ENCODE data around the gene MASP1.

The MASP1 gene

DNA sequence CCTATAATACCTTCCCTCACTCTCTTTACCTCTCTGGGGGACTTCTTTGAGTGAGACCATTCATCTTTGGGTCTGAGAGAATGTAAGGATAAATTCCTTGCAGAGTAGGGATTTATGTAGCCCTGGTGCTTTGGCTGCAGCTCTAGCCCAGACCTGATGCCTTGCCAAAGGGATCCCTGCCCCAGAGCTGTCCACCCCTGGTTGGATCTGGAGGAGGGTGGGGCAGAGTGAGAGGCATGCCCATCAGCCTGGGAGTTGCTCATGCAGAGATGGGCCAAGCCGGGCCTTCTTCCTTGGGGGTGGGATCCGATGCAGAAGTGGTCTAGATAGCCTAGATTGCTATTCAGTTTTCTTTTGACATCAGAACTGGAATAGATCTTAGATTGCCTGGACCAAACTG is 62.8 kb downstream of the MASP1 start:
- Histone ChIP-seq H3K4me3 (ENCODE audit: low read length) (no peak overlapping the region), H2BK15ac (replicated peaks; ENCODE audit: low read depth) (no peak overlapping the region), H4K8ac (ENCODE audit: low read depth, low read length) (no peak overlapping the region), H3K4me2 (ENCODE audit: low read length) (no peak overlapping the region), H2AK5ac (ENCODE audit: low read length) (no peak overlapping the region), H3K27me3 (ENCODE audit: insufficient read depth, low read length, poor library complexity) (no peaks in the 10 kb centered on the region), H3K18ac (ENCODE audit: low read length) (no peak overlapping the region), H3K4me1 (ENCODE audit: control insufficient read depth, low read depth, low read length) (no peaks in the 10 kb centered on the region), H4K5ac (ENCODE audit: low read length) (no peak overlapping the region), H3K27ac (ENCODE audit: low read depth, low read length) (no peak overlapping the region), H3K23ac (ENCODE audit: low read length) (no peak overlapping the region), H2BK5ac (ENCODE audit: low read length) (no peak overlapping the region), H3K79me1 (ENCODE audit: low read length) (no peaks in the 10 kb centered on the region), H3K9ac (ENCODE audit: low read length) (no peak overlapping the region), H3K4ac (ENCODE audit: low read depth, low read length) (no peak overlapping the region), H3K79me2 (ENCODE audit: control insufficient read depth, insufficient read depth, low read length) (no peaks in the 10 kb centered on the region), H3K56ac (ENCODE audit: low read length) (no peak overlapping the region), H2BK120ac (ENCODE audit: low read depth, low read length) (no peak overlapping the region), H3K36me3 (ENCODE audit: control insufficient read depth, insufficient read depth, low read length) (no peaks in the 10 kb centered on the region)
- WGBS (ENCODE audit: extremely low coverage, insufficient coverage, low lambda C conversion rate): no CpG with 5 or more reads among the region's 2 CpGs
- no peak for DNase-seq

DNA sequence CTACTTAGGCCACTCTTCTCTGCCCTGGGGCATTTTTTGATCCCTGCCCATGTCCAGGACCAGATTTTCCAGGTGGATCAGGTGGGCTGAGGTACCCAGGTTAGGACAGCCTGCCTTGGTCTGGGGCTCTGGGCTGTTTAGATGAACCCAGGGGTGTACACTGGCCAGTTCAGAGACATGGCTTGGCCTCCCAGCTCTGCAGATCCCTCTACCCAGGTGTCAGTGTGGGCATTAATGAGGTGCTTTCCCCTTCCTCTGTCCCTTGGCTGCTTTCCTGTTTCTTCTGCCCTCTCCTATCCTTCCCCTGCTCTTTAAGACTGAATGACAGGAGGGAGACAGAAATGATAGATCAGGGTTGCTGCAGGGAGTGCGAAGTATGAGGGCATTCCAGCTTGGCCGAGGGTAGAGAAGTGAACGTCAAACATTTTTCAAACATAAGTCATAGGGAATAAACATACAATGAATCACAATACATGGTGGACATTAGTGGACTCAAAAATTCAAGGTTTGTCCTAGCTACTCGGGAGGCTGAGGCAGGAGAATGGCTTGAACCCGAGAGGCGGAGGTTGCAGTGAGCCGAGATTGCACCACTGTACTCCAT is 63.8 kb downstream of the MASP1 start:
- no peak overlapping the region for H3K9ac ChIP-seq (ENCODE audit: low read length)
- no peak overlapping the region for H3K27ac ChIP-seq (ENCODE audit: low read depth, low read length)
- H3K27me3 ChIP-seq (ENCODE audit: insufficient read depth, low read length, poor library complexity): no peaks in the 10 kb centered on the region
- no peaks in the 10 kb centered on the region for H3K36me3 ChIP-seq (ENCODE audit: control insufficient read depth, insufficient read depth, low read length)
- no peak overlapping the region for H2AK5ac ChIP-seq (ENCODE audit: low read length)
- H3K4me3 ChIP-seq (ENCODE audit: low read length): no peak overlapping the region
- no peak overlapping the region for H4K5ac ChIP-seq (ENCODE audit: low read length)
- no peak overlapping the region for H3K23ac ChIP-seq (ENCODE audit: low read length)
- no peak overlapping the region for H3K56ac ChIP-seq (ENCODE audit: low read length)
- no peak overlapping the region for H2BK15ac ChIP-seq (replicated peaks; ENCODE audit: low read depth)
- H3K79me2 ChIP-seq (ENCODE audit: control insufficient read depth, insufficient read depth, low read length): no peaks in the 10 kb centered on the region
- H3K4ac ChIP-seq (ENCODE audit: low read depth, low read length): no peak overlapping the region
- H4K8ac ChIP-seq (ENCODE audit: low read depth, low read length): no peak overlapping the region
- no CpG with 5 or more reads among the region's 7 CpGs for WGBS (ENCODE audit: extremely low coverage, insufficient coverage, low lambda C conversion rate)
- H2BK120ac ChIP-seq (ENCODE audit: low read depth, low read length): no peak overlapping the region
- no peak for DNase-seq
- H3K4me2 ChIP-seq (ENCODE audit: low read length): no peak overlapping the region
- H3K18ac ChIP-seq (ENCODE audit: low read length): no peak overlapping the region
- no peaks in the 10 kb centered on the region for H3K4me1 ChIP-seq (ENCODE audit: control insufficient read depth, low read depth, low read length)
- H3K79me1 ChIP-seq (ENCODE audit: low read length): no peaks in the 10 kb centered on the region
- H2BK5ac ChIP-seq (ENCODE audit: low read length): no peak overlapping the region

GRCh38 chr3:187223799-187224198 is 67.7 kb downstream of the MASP1 start:
- H2BK120ac ChIP-seq (ENCODE audit: low read depth, low read length): no peak overlapping the region
- DNase-seq: no peak
- WGBS (ENCODE audit: extremely low coverage, insufficient coverage, low lambda C conversion rate): no CpG with 5 or more reads among the region's 3 CpGs
- no peaks in the 10 kb centered on the region for H3K79me2 ChIP-seq (ENCODE audit: control insufficient read depth, insufficient read depth, low read length)
- H3K18ac ChIP-seq (ENCODE audit: low read length): no peak overlapping the region
- no peaks in the 10 kb centered on the region for H3K36me3 ChIP-seq (ENCODE audit: control insufficient read depth, insufficient read depth, low read length)
- no peak overlapping the region for H3K56ac ChIP-seq (ENCODE audit: low read length)
- H2BK5ac ChIP-seq (ENCODE audit: low read length): no peak overlapping the region
- H3K9ac ChIP-seq (ENCODE audit: low read length): no peak overlapping the region
- no peak overlapping the region for H3K4me2 ChIP-seq (ENCODE audit: low read length)
- no peak overlapping the region for H2BK15ac ChIP-seq (replicated peaks; ENCODE audit: low read depth)
- H3K79me1 ChIP-seq (ENCODE audit: low read length): no peaks in the 10 kb centered on the region
- no peaks in the 10 kb centered on the region for H3K4me1 ChIP-seq (ENCODE audit: control insufficient read depth, low read depth, low read length)
- no peak overlapping the region for H3K23ac ChIP-seq (ENCODE audit: low read length)
- no peak overlapping the region for H2AK5ac ChIP-seq (ENCODE audit: low read length)
- no peak overlapping the region for H3K4me3 ChIP-seq (ENCODE audit: low read length)
- H3K4ac ChIP-seq (ENCODE audit: low read depth, low read length): no peak overlapping the region
- H4K8ac ChIP-seq (ENCODE audit: low read depth, low read length): no peak overlapping the region
- no peaks in the 10 kb centered on the region for H3K27me3 ChIP-seq (ENCODE audit: insufficient read depth, low read length, poor library complexity)
- no peak overlapping the region for H3K27ac ChIP-seq (ENCODE audit: low read depth, low read length)
- H4K5ac ChIP-seq (ENCODE audit: low read length): no peak overlapping the region

DNA sequence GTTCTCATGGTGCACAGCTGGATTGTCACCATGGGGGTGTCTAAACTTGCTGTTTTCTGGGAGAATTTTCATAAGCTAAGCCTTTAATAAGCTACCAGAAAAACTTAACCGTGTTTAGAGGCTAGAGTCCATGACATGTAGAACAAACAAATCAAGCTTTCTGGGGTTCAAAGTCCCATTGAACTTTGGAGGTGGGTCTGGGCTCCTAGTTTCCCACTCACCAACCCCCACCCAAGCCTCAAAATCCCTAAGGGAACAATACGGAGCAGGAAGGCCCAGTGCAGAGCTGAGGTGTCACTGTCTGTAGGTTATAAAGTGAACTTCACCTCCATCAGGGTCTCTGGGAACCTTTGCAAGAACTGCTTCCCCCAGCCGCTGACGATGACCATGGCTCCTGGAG is 68.7 kb downstream of the MASP1 start:
- no peak overlapping the region for H4K8ac ChIP-seq (ENCODE audit: low read depth, low read length)
- no peak overlapping the region for H2BK120ac ChIP-seq (ENCODE audit: low read depth, low read length)
- H3K9ac ChIP-seq (ENCODE audit: low read length): no peak overlapping the region
- no peak overlapping the region for H3K56ac ChIP-seq (ENCODE audit: low read length)
- H3K79me1 ChIP-seq (ENCODE audit: low read length): no peaks in the 10 kb centered on the region
- H3K27me3 ChIP-seq (ENCODE audit: insufficient read depth, low read length, poor library complexity): no peaks in the 10 kb centered on the region
- no peak overlapping the region for H3K23ac ChIP-seq (ENCODE audit: low read length)
- no peaks in the 10 kb centered on the region for H3K79me2 ChIP-seq (ENCODE audit: control insufficient read depth, insufficient read depth, low read length)
- H2BK5ac ChIP-seq (ENCODE audit: low read length): no peak overlapping the region
- H2BK15ac ChIP-seq (replicated peaks; ENCODE audit: low read depth): no peak overlapping the region
- no peak overlapping the region for H2AK5ac ChIP-seq (ENCODE audit: low read length)
- no peak overlapping the region for H4K5ac ChIP-seq (ENCODE audit: low read length)
- no peak overlapping the region for H3K27ac ChIP-seq (ENCODE audit: low read depth, low read length)
- no peak overlapping the region for H3K18ac ChIP-seq (ENCODE audit: low read length)
- H3K36me3 ChIP-seq (ENCODE audit: control insufficient read depth, insufficient read depth, low read length): no peaks in the 10 kb centered on the region
- H3K4me3 ChIP-seq (ENCODE audit: low read length): no peak overlapping the region
- DNase-seq: no peak
- no peak overlapping the region for H3K4me2 ChIP-seq (ENCODE audit: low read length)
- H3K4me1 ChIP-seq (ENCODE audit: control insufficient read depth, low read depth, low read length): no peaks in the 10 kb centered on the region
- H3K4ac ChIP-seq (ENCODE audit: low read depth, low read length): no peak overlapping the region
- no CpG with 5 or more reads among the region's 4 CpGs for WGBS (ENCODE audit: extremely low coverage, insufficient coverage, low lambda C conversion rate)

DNA sequence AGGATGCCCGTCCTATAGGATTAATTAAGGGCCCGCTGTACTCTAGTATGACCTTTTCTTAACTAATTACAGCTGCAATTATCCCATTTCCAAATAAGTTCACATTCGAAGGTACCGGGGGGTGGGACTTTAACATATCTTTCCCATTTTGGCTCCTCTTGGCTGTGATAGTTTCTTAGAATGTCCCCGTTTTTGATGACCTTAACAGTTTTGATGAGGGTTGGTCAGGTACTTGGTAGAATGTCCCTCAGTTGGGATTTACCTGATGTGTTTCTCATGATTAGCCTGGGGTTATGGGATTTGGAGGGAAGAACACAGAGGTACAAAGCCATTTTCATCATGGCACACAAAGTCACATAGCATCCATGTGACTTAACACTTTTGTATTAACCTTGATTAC is 76.1 kb downstream of the MASP1 start:
- no peak overlapping the region for H3K4ac ChIP-seq (ENCODE audit: low read depth, low read length)
- no peaks in the 10 kb centered on the region for H3K36me3 ChIP-seq (ENCODE audit: control insufficient read depth, insufficient read depth, low read length)
- H3K4me2 ChIP-seq (ENCODE audit: low read length): no peak overlapping the region
- H3K79me2 ChIP-seq (ENCODE audit: control insufficient read depth, insufficient read depth, low read length): no peaks in the 10 kb centered on the region
- H3K4me3 ChIP-seq (ENCODE audit: low read length): no peak overlapping the region
- no peak overlapping the region for H2BK15ac ChIP-seq (replicated peaks; ENCODE audit: low read depth)
- H3K18ac ChIP-seq (ENCODE audit: low read length): no peak overlapping the region
- no peak overlapping the region for H3K9ac ChIP-seq (ENCODE audit: low read length)
- H3K79me1 ChIP-seq (ENCODE audit: low read length): no peaks in the 10 kb centered on the region
- no peak overlapping the region for H3K27ac ChIP-seq (ENCODE audit: low read depth, low read length)
- H3K4me1 ChIP-seq (ENCODE audit: control insufficient read depth, low read depth, low read length): peaks cover 2% of the 10 kb centered on the region
- H2AK5ac ChIP-seq (ENCODE audit: low read length): no peak overlapping the region
- no peak for DNase-seq
- H3K27me3 ChIP-seq (ENCODE audit: insufficient read depth, low read length, poor library complexity): no peaks in the 10 kb centered on the region
- WGBS (ENCODE audit: extremely low coverage, insufficient coverage, low lambda C conversion rate): no CpG with 5 or more reads among the region's 5 CpGs
- no peak overlapping the region for H2BK5ac ChIP-seq (ENCODE audit: low read length)
- no peak overlapping the region for H4K8ac ChIP-seq (ENCODE audit: low read depth, low read length)
- H4K5ac ChIP-seq (ENCODE audit: low read length): no peak overlapping the region
- no peak overlapping the region for H3K56ac ChIP-seq (ENCODE audit: low read length)
- H3K23ac ChIP-seq (ENCODE audit: low read length): no peak overlapping the region
- no peak overlapping the region for H2BK120ac ChIP-seq (ENCODE audit: low read depth, low read length)

DNA sequence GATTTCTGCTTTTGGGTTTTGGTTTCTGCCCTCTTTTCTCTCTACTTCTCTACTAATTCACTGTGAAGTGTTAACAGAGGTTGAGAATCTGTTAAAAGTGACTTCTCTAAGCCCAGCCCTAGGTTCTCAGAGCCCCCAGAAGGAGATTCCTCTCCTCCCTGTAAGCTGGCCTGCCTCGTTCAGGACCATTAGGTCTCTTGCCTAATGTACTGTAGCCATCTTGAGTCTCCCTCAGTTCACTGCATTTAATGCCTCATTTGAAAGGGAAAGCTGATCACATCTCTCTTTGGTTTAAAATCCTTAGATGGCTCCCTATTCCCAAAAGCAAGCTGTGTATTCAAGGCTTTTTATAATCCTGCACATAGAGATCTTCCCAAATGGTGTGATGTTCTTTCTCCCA is 77.9 kb downstream of the MASP1 start:
- H3K4me3 ChIP-seq (ENCODE audit: low read length): no peak overlapping the region
- H3K18ac ChIP-seq (ENCODE audit: low read length): no peak overlapping the region
- H3K9ac ChIP-seq (ENCODE audit: low read length): no peak overlapping the region
- H3K23ac ChIP-seq (ENCODE audit: low read length): no peak overlapping the region
- no peak overlapping the region for H2AK5ac ChIP-seq (ENCODE audit: low read length)
- H4K8ac ChIP-seq (ENCODE audit: low read depth, low read length): no peak overlapping the region
- no peak overlapping the region for H2BK15ac ChIP-seq (replicated peaks; ENCODE audit: low read depth)
- no peak overlapping the region for H3K4ac ChIP-seq (ENCODE audit: low read depth, low read length)
- no peak for DNase-seq
- no peak overlapping the region for H3K4me2 ChIP-seq (ENCODE audit: low read length)
- H4K5ac ChIP-seq (ENCODE audit: low read length): no peak overlapping the region
- H2BK5ac ChIP-seq (ENCODE audit: low read length): no peak overlapping the region
- peaks cover 4% of the 10 kb centered on the region for H3K4me1 ChIP-seq (ENCODE audit: control insufficient read depth, low read depth, low read length)
- no peaks in the 10 kb centered on the region for H3K79me1 ChIP-seq (ENCODE audit: low read length)
- H2BK120ac ChIP-seq (ENCODE audit: low read depth, low read length): no peak overlapping the region
- WGBS (ENCODE audit: extremely low coverage, insufficient coverage, low lambda C conversion rate): no CpG with 5 or more reads among the region's 1 CpG
- H3K27me3 ChIP-seq (ENCODE audit: insufficient read depth, low read length, poor library complexity): no peaks in the 10 kb centered on the region
- no peak overlapping the region for H3K27ac ChIP-seq (ENCODE audit: low read depth, low read length)
- no peaks in the 10 kb centered on the region for H3K36me3 ChIP-seq (ENCODE audit: control insufficient read depth, insufficient read depth, low read length)
- H3K56ac ChIP-seq (ENCODE audit: low read length): no peak overlapping the region
- H3K79me2 ChIP-seq (ENCODE audit: control insufficient read depth, insufficient read depth, low read length): no peaks in the 10 kb centered on the region

Measured in mesendoderm (in vitro differentiated cells).